Panc1 (cell line): ENCODE results near the gene TBC1D22A. TPM values are rescaled to one million over a fixed set of nuclear protein-coding genes. Genes with fewer than 3 reads are reported as not detected.

Experiments
- ATAC-seq: fragments of 200-7000 bp; cut with Tn5 transposase; 2 replicates; pipeline ENCODE4 v1.9.1; 2020; ENCODE audit warnings: mild to moderate bottlenecking, moderate library complexity
- BruUV-seq: library from RNA; stranded (reverse); fragments of 400-500 nt; replicated peaks from 2 replicates; lab custom pipeline; 2021; lab: Mats Ljungman, UMichigan
- CTCF ChIA-PET: fragments of 300-600 bp; sonication (Branson Sonifier 250); formaldehyde crosslinking; loops from one replicate; lab custom pipeline; 2022; ENCODE audit warnings: antibody characterized with exemption; lab: Charles Lee
- POLR2A ChIA-PET: fragments of 300-600 bp; sonication (Branson Sonifier 250); formaldehyde crosslinking; loops from one replicate; lab custom pipeline; 2022; ENCODE audit warnings: antibody characterized with exemption; lab: Charles Lee
- DNase-seq: peaks from one replicate; pipeline ENCODE4 v3.0.0-alpha.2; 2010; ENCODE audit warnings: low read depth, low spot score
- H3K27ac ChIP-seq: 2 replicates; pipeline ENCODE4 v1.5.1; 2011; ENCODE audit warnings: mild to moderate bottlenecking, low read length, inconsistent platforms
- H3K27me3 ChIP-seq: fragments of 200-500 bp; sonication (Bioruptor generic); 2 replicates; pipeline ENCODE4 v1.6.0; 2014; ENCODE audit warnings: low read length, inconsistent platforms; ENCODE audit not compliant: control insufficient read depth, insufficient read depth
- H3K36me3 ChIP-seq: fragments of 200-500 bp; sonication (Bioruptor generic); 2 replicates; pipeline ENCODE4 v1.5.1; 2014; ENCODE audit warnings: inconsistent platforms, mild to moderate bottlenecking, low read length, moderate library complexity; ENCODE audit not compliant: control insufficient read depth, insufficient read depth
- H3K4me1 ChIP-seq: 2 replicates; pipeline ENCODE4 v1.5.1; 2011; ENCODE audit warnings: inconsistent platforms, mild to moderate bottlenecking, low read length, moderate library complexity; ENCODE audit not compliant: control insufficient read depth, insufficient read depth
- H3K4me3 ChIP-seq, 2 experiments: 2 replicates each; pipeline ENCODE4 v1.5.1; 2011 to 2012; ENCODE audit warnings: low read depth in 2 of 2, low read length in 2 of 2, mild to moderate bottlenecking in 2 of 2, inconsistent platforms in 1 of 2, moderate library complexity in 1 of 2
- H3K9me3 ChIP-seq: fragments of 200-500 bp; sonication (Bioruptor generic); 2 replicates; pipeline ENCODE4 v1.5.1; 2014; ENCODE audit warnings: low read depth, mild to moderate bottlenecking, inconsistent platforms, low read length, moderate library complexity; ENCODE audit not compliant: control insufficient read depth, insufficient read depth
- POLR2AphosphoS5 ChIP-seq: IDR thresholded peaks from 2 replicates; pipeline ENCODE4 v1.6.1; 2012; ENCODE audit warnings: mild to moderate bottlenecking, low read depth, low read length, moderate library complexity
- SIN3A ChIP-seq: IDR thresholded peaks from 2 replicates; pipeline ENCODE4 v1.6.1; 2012; ENCODE audit warnings: low read depth, mild to moderate bottlenecking, low read length, moderate library complexity, borderline replicate concordance; ENCODE audit not compliant: insufficient read depth
- TCF7L2 ChIP-seq: IDR thresholded peaks from 2 replicates; pipeline ENCODE4 v1.6.1; 2011; ENCODE audit warnings: mild to moderate bottlenecking, low read depth, low read length, inconsistent platforms
- in situ Hi-C: cut with HindIII; loops from 2 replicates; pipeline ENCODE4 v1.10.0; 2016; ENCODE audit warnings: low sequenced_read_pairs, low pct_unique_long_range_greater_than_20kb
- intact Hi-C: fragments of 100-400 bp; cut with micrococcal nuclease; formaldehyde crosslinking; loops from one replicate; pipeline ENCODE4 v1.10.0; 2022; ENCODE audit not compliant: unreplicated experiment
- total RNA-seq: library from RNA; stranded (reverse); gene quantifications from one replicate; pipeline ENCODE4 v1.2.1, GENCODE V29; 2021; ENCODE audit not compliant: unreplicated experiment
- TF ChIP-seq, protein P1 (sequence below), 2 experiments: IDR thresholded peaks; 2 replicates each; pipeline ENCODE4 v1.6.1; 2011 to 2012; ENCODE audit warnings: low read depth in 2 of 2, control low read depth in 1 of 2, low read length in 1 of 2, mild to moderate bottlenecking in 1 of 2, moderate library complexity in 1 of 2; ENCODE audit not compliant: insufficient read depth in 1 of 2
- TF ChIP-seq, protein P2 (sequence below): fragments of 450-650 bp; IDR thresholded peaks from 2 replicates; pipeline ENCODE4 v1.5.1; 2017; ENCODE audit warnings: mild to moderate bottlenecking

TBC1D22A gene
- total RNA-seq, 1 experiment from 2014 or later: 28.7 TPM

DNA sequence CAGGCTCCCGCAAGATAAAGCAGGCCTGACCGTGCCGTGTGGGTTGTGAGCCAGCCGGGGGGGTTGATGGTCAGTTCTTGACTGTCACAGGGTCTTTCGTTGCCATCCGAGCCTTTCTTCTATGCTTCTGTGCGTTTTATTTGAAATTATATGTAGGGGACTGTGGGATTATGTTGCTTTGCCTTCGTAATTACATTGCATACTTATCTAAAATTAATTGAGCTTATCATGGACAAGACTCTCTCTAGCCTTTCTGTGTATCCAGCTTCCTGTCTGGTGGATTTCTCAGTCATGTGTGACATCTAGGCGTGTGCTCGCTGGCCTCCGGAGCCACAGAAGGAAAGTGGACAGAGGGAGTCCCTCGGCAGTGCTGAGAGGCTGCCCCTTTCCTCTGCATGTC lies 93.2 kb downstream of the TBC1D22A start:
- ChIA-PET CTCF (no interaction called here), POLR2A (no interaction called here)
- in situ Hi-C loops (no loop called here), intact Hi-C loops (no loop called here)
- DNase-seq: no peak
- TF ChIP-seq SIN3A (no peak), POLR2AphosphoS5 (no peak), TCF7L2 (no peak)
- TF ChIP-seq, protein P1, sequence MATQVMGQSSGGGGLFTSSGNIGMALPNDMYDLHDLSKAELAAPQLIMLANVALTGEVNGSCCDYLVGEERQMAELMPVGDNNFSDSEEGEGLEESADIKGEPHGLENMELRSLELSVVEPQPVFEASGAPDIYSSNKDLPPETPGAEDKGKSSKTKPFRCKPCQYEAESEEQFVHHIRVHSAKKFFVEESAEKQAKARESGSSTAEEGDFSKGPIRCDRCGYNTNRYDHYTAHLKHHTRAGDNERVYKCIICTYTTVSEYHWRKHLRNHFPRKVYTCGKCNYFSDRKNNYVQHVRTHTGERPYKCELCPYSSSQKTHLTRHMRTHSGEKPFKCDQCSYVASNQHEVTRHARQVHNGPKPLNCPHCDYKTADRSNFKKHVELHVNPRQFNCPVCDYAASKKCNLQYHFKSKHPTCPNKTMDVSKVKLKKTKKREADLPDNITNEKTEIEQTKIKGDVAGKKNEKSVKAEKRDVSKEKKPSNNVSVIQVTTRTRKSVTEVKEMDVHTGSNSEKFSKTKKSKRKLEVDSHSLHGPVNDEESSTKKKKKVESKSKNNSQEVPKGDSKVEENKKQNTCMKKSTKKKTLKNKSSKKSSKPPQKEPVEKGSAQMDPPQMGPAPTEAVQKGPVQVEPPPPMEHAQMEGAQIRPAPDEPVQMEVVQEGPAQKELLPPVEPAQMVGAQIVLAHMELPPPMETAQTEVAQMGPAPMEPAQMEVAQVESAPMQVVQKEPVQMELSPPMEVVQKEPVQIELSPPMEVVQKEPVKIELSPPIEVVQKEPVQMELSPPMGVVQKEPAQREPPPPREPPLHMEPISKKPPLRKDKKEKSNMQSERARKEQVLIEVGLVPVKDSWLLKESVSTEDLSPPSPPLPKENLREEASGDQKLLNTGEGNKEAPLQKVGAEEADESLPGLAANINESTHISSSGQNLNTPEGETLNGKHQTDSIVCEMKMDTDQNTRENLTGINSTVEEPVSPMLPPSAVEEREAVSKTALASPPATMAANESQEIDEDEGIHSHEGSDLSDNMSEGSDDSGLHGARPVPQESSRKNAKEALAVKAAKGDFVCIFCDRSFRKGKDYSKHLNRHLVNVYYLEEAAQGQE (IDR thresholded peaks at IDR 0.05; ENCODE audit: insufficient read depth in 1 of 2, low read depth in 2 of 2, low read length in 1 of 2): no peak
- TF ChIP-seq, protein P2, sequence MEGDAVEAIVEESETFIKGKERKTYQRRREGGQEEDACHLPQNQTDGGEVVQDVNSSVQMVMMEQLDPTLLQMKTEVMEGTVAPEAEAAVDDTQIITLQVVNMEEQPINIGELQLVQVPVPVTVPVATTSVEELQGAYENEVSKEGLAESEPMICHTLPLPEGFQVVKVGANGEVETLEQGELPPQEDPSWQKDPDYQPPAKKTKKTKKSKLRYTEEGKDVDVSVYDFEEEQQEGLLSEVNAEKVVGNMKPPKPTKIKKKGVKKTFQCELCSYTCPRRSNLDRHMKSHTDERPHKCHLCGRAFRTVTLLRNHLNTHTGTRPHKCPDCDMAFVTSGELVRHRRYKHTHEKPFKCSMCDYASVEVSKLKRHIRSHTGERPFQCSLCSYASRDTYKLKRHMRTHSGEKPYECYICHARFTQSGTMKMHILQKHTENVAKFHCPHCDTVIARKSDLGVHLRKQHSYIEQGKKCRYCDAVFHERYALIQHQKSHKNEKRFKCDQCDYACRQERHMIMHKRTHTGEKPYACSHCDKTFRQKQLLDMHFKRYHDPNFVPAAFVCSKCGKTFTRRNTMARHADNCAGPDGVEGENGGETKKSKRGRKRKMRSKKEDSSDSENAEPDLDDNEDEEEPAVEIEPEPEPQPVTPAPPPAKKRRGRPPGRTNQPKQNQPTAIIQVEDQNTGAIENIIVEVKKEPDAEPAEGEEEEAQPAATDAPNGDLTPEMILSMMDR: no peak
- H3K4me3 ChIP-seq: no peak overlapping the region
- no peaks in the 10 kb centered on the region for H3K27me3 ChIP-seq
- no peak for ATAC-seq
- no peaks in the 10 kb centered on the region for H3K36me3 ChIP-seq
- H3K4me1 ChIP-seq: no peaks in the 10 kb centered on the region
- no peak overlapping the region for H3K27ac ChIP-seq
- no TSS peak for BruUV-seq
- H3K9me3 ChIP-seq: no peaks in the 10 kb centered on the region

DNA sequence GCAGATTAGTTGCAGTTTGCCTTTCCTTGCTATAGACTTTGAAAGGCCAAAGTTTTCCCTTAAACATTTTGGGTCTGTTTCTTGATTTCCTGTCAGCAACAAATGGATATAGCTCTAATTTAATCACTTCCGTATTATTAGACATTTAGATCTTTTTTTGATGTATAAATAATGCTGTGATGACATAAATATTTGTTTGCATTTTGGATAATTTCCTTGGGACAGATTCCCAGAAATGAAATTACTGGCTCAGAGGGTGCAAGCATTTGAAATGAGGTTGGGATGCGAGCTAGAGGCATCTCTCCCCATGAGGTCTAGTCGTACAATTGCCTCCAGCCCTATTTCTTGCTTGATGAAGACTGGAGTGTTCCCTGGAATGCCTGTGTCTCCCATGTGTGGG lies 94.2 kb downstream of the TBC1D22A start:
- Histone ChIP-seq H3K27me3 (no peaks in the 10 kb centered on the region), H3K9me3 (no peaks in the 10 kb centered on the region), H3K4me3 (no peak overlapping the region), H3K36me3 (no peaks in the 10 kb centered on the region), H3K27ac (no peak overlapping the region), H3K4me1 (no peaks in the 10 kb centered on the region)
- POLR2A ChIA-PET: no interaction called here
- BruUV-seq: no TSS peak
- CTCF ChIA-PET: no interaction called here
- ATAC-seq (no peak), DNase-seq (no peak)
- TF ChIP-seq TCF7L2: no peak
- TF ChIP-seq SIN3A: no peak
- TF ChIP-seq, protein P2: no peak
- TF ChIP-seq POLR2AphosphoS5: no peak
- TF ChIP-seq, protein P1 (IDR thresholded peaks at IDR 0.05; ENCODE audit: insufficient read depth in 1 of 2, low read depth in 2 of 2, low read length in 1 of 2): no peak
- intact Hi-C loops: no loop called here
- in situ Hi-C loops: no loop called here
